Tibial nerve (tissue), 4 donors: ENCODE results near the gene WWTR1.

Experiments
- CTCF ChIP-seq, 5 experiments: fragments of 200-600 bp in 3 of 5; fragments of 450-650 bp in 2 of 5; sonication (generic) in 3 of 5; IDR thresholded peaks; one replicate each; pipeline ENCODE4 v1.5.1; 2016 to 2019; ENCODE audit warnings: antibody characterized with exemption in 5 of 5, mild to moderate bottlenecking in 3 of 5, moderate library complexity in 2 of 5
- EP300 ChIP-seq, 2 donors: sonication (generic); formaldehyde crosslinking; IDR thresholded peaks; one replicate each; pipeline ENCODE4 v1.6.1; 2017; ENCODE audit warnings: antibody characterized with exemption in 2 of 2, mild to moderate bottlenecking in 1 of 2
- POLR2A ChIP-seq, 2 donors: fragments of 450-650 bp; IDR thresholded peaks; one replicate each; pipeline ENCODE4 v1.6.1; 2017; ENCODE audit warnings: antibody characterized with exemption in 2 of 2, mild to moderate bottlenecking in 2 of 2, moderate library complexity in 2 of 2

GRCh38 chr3:149603126-149604074 lies 54.4 kb downstream of the WWTR1 start:
- TF ChIP-seq CTCF (IDR thresholded peaks at IDR 0.05): no peak
- TF ChIP-seq POLR2A (IDR thresholded peaks at IDR 0.05): no peak
- no peak for TF ChIP-seq EP300 (IDR thresholded peaks at IDR 0.05)
